ENCODE data around the gene PKD1L1.

GRCh38 chr7:47950714-47951113 lies 2.4 kb upstream of the PKD1L1 start:
- TF ChIP-seq TAF1 (IDR thresholded peaks at IDR 0.05; ENCODE audit: borderline replicate concordance, low read depth, low read length) (no peak), POLR2A (IDR thresholded peaks at IDR 0.05; ENCODE audit: low read depth, low read length) (no peak), POLR2AphosphoS5 (IDR thresholded peaks at IDR 0.05; ENCODE audit: low read depth, low read length) (no peak)
